WTC11 (cell line): ENCODE data around the gene ATP2A2.

ENCODE experiments used
- ATF2 ChIP-seq: sonication (generic); formaldehyde crosslinking; IDR thresholded peaks from 2 replicates; pipeline ENCODE4 v1.8.1; 2022; ENCODE audit warnings: low read depth, missing genetic modification reagents, borderline replicate concordance
- CTCF ChIP-seq: fragments of 200-600 bp; IDR thresholded peaks from 2 replicates; pipeline ENCODE4 v1.8.0; 2022; ENCODE audit warnings: antibody characterized with exemption
- ESRRA ChIP-seq: sonication (generic); formaldehyde crosslinking; IDR thresholded peaks from 2 replicates; pipeline ENCODE4 v1.8.1; 2022; ENCODE audit warnings: mild to moderate bottlenecking, missing genetic modification reagents, borderline replicate concordance
- NR3C1 ChIP-seq: sonication (generic); formaldehyde crosslinking; conservative IDR thresholded peaks from 2 replicates; pipeline ENCODE4 v1.8.1; 2023; ENCODE audit warnings: low read depth, mild to moderate bottlenecking, missing genetic modification reagents
- ZBTB21 ChIP-seq: sonication (generic); formaldehyde crosslinking; IDR thresholded peaks from 2 replicates; pipeline ENCODE4 v1.8.1; 2023; ENCODE audit warnings: mild to moderate bottlenecking, missing genetic modification reagents, borderline replicate concordance

GRCh38 chr12:110342157-110342556, 61.1 kb downstream of the ATP2A2 start:
- TF ChIP-seq ZBTB21 (no peak), ATF2 (no peak), CTCF (no peak), NR3C1 (CRISPR knock-in tag) (no peak), ESRRA (CRISPR knock-in tag) (no peak)
